Panc1 (cell line): Measurements from ENCODE around the gene ZNF780A.

ENCODE experiments used
- POLR2AphosphoS5 ChIP-seq: IDR thresholded peaks from 2 replicates; pipeline ENCODE4 v1.6.1; 2012; ENCODE audit warnings: mild to moderate bottlenecking, low read depth, low read length, moderate library complexity
- SIN3A ChIP-seq: IDR thresholded peaks from 2 replicates; pipeline ENCODE4 v1.6.1; 2012; ENCODE audit warnings: low read depth, mild to moderate bottlenecking, low read length, moderate library complexity, borderline replicate concordance; ENCODE audit not compliant: insufficient read depth

- TF ChIP-seq POLR2AphosphoS5 = no peak
- no peak for TF ChIP-seq SIN3A
Observed at GRCh38 chr19:40104754-40105153, 14.0 kb upstream of the ZNF780A start.
